ENCODE results near the gene PRKAR1B.

DNA sequence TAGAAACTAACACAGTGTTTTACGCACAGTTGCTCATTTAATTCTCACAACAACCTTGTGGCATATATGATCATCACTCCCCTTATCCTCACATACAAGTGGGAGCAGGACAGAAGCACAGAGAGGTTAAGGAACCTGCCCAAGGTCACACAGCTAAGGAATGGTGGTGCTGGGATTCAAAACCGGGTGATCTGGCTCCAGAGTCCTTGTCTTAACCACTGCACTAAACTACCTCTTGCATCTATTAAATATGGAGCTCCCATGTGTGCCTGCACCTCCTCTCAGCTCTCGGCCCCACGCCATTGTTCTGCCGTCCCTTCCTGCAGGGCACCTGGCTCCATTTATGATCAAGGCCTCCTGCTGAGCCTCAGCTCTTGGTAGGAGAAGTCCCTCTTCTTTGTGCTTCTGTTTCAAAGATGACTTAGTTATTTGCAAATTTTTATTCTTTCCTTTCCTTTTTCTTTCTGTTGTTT, 107.7 kb downstream of the PRKAR1B start:
- TF ChIP-seq, protein P1, sequence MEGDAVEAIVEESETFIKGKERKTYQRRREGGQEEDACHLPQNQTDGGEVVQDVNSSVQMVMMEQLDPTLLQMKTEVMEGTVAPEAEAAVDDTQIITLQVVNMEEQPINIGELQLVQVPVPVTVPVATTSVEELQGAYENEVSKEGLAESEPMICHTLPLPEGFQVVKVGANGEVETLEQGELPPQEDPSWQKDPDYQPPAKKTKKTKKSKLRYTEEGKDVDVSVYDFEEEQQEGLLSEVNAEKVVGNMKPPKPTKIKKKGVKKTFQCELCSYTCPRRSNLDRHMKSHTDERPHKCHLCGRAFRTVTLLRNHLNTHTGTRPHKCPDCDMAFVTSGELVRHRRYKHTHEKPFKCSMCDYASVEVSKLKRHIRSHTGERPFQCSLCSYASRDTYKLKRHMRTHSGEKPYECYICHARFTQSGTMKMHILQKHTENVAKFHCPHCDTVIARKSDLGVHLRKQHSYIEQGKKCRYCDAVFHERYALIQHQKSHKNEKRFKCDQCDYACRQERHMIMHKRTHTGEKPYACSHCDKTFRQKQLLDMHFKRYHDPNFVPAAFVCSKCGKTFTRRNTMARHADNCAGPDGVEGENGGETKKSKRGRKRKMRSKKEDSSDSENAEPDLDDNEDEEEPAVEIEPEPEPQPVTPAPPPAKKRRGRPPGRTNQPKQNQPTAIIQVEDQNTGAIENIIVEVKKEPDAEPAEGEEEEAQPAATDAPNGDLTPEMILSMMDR (conservative IDR thresholded peaks at IDR 0.05): no peak
- no peak for TF ChIP-seq EZH2 (IDR thresholded peaks at IDR 0.05; ENCODE audit: low read depth)

Data from PC-9 (cell line).